Epithelial cell of esophagus (primary cell): ENCODE data around the gene TSPAN4.

ENCODE experiments used
- DNase-seq: peaks from one replicate; pipeline ENCODE4 v3.0.0; 2010; ENCODE audit warnings: low read depth
- H3K4me3 ChIP-seq: 2 replicates; pipeline ENCODE4 v1.5.1; 2011; ENCODE audit warnings: mild to moderate bottlenecking, low read length, control low read depth
- CTCF ChIP-seq: IDR thresholded peaks from 2 replicates; pipeline ENCODE4 v1.5.1; 2011; ENCODE audit warnings: low read depth, mild to moderate bottlenecking, low read length, control low read depth, inconsistent platforms; ENCODE audit not compliant: insufficient read depth; ENCODE audit errors: missing control alignments

TSPAN4 gene

GRCh38 chr11:868802-869201 lies 26.1 kb downstream of the TSPAN4 start:
- TF ChIP-seq CTCF, result no peak
- no peak overlapping the region for H3K4me3 ChIP-seq
- DNase-seq, result no peak

GRCh38 chr11:869399-870126 lies 26.9 kb downstream of the TSPAN4 start:
- no peak for DNase-seq
- no peak overlapping the region for H3K4me3 ChIP-seq
- no peak for TF ChIP-seq CTCF

- TF ChIP-seq CTCF, result peak; percentile 11
- no peak for DNase-seq
- H3K4me3 ChIP-seq, result no peak overlapping the region
Measured at GRCh38 chr11:870127-870413, 27.4 kb downstream of the TSPAN4 start.

- no peak overlapping the region for H3K4me3 ChIP-seq
- no peak for DNase-seq
- TF ChIP-seq CTCF, result no peak
Measured at GRCh38 chr11:870418-870817, 27.8 kb downstream of the TSPAN4 start.

GRCh38 chr11:871472-871871 lies 28.8 kb downstream of the TSPAN4 start:
- no peak for TF ChIP-seq CTCF
- DNase-seq, result no peak
- H3K4me3 ChIP-seq, result no peak overlapping the region

GRCh38 chr11:872799-873198 lies 30.1 kb downstream of the TSPAN4 start:
- H3K4me3 ChIP-seq, result no peak overlapping the region
- no peak for DNase-seq
- no peak for TF ChIP-seq CTCF

- no peak overlapping the region for H3K4me3 ChIP-seq
- no peak for DNase-seq
- TF ChIP-seq CTCF, result no peak
Measured at GRCh38 chr11:873706-874105, 31.1 kb downstream of the TSPAN4 start.
